ENCODE data around the gene TERT. TPM values are rescaled to one million over a fixed set of nuclear protein-coding genes. Genes with fewer than 3 reads are reported as not detected.

The TERT gene
- total RNA-seq, 2 experiments from 2014 or later = 4.7 to 7.3 TPM

- CTCF ChIA-PET = no interaction called here
- H3K9me3 Mint-ChIP-seq = no peaks in the 10 kb centered on the region
- H3K4me1 Mint-ChIP-seq (ENCODE audit: low read depth) = peaks cover 3% of the 10 kb centered on the region
- POLR2A ChIA-PET = no interaction called here
- H3K4me3 Mint-ChIP-seq = no peak overlapping the region
- no peak for DNase-seq
- H3K27me3 Mint-ChIP-seq = peaks cover 4% of the 10 kb centered on the region
- no peaks in the 10 kb centered on the region for H3K36me3 Mint-ChIP-seq
- intact Hi-C loops (cut with micrococcal nuclease) = no loop called here
- no peak overlapping the region for H3K27ac Mint-ChIP-seq
Observed at GRCh38 chr5:1218351-1219080, 76.4 kb downstream of the TERT start.

DNA sequence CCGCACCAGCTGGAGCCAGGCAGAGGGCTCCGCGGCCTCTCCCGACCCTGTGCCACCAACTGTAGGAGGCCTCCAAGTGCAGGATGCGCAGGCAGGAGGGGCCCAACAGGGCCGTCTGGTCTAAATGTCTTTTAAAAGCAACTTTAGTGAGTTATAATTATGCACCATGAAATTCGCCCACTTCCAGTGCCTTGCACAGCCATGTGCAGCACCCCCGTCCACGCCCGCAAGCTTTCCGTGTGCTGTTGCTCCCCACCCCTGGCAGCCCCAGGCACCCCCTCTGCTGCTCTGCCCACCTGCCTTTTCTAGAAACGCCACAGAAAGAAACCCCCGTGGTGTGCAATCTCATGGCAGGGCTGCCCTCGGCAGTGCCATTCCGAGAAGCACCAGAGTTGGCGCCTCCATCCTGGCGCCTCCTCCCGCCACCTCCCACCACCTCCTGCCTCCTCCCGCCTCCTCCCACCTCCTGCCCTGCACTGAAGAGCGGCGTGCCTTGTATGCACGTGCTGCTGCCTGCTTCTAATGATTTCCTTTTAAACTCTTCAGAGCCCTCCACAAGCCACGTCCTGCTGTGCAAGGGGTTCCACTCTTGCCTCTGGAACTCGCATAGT lies 77.2 kb downstream of the TERT start:
- no peak for DNase-seq
- Mint-ChIP-seq H3K36me3 (no peaks in the 10 kb centered on the region), H3K9me3 (no peaks in the 10 kb centered on the region), H3K4me3 (no peak overlapping the region), H3K4me1 (ENCODE audit: low read depth) (peaks cover 3% of the 10 kb centered on the region), H3K27ac (no peak overlapping the region), H3K27me3 (peaks cover 4% of the 10 kb centered on the region)
- intact Hi-C loops (cut with micrococcal nuclease) = no loop called here
- ChIA-PET CTCF (no interaction called here), POLR2A (no interaction called here)

DNA sequence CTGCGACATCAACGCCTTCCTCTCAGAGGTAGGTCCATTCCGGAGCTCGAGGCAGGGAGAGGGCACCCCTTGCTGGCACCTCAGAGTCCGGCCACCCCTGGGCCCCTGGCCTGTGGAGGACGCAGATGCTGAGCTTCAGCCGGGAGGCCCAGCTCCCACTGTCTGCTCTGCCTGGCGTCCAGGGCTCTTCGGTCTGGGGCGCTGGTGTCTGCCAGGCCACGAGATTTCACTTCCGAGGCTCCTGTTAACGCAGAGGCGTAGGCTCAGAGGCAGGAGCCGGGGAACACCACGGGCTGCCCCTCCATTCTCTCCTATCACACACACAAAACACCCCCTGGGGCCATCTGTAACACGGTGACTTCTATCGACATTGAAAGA lies 78.0 kb downstream of the TERT start:
- no peak for DNase-seq
- H3K9me3 Mint-ChIP-seq = no peaks in the 10 kb centered on the region
- H3K27ac Mint-ChIP-seq = no peak overlapping the region
- intact Hi-C loops (cut with micrococcal nuclease) = no loop called here
- no peak overlapping the region for H3K4me3 Mint-ChIP-seq
- POLR2A ChIA-PET = no interaction called here
- H3K27me3 Mint-ChIP-seq = peaks cover 4% of the 10 kb centered on the region
- CTCF ChIA-PET = no interaction called here
- peaks cover 3% of the 10 kb centered on the region for H3K4me1 Mint-ChIP-seq (ENCODE audit: low read depth)
- no peaks in the 10 kb centered on the region for H3K36me3 Mint-ChIP-seq

DNA sequence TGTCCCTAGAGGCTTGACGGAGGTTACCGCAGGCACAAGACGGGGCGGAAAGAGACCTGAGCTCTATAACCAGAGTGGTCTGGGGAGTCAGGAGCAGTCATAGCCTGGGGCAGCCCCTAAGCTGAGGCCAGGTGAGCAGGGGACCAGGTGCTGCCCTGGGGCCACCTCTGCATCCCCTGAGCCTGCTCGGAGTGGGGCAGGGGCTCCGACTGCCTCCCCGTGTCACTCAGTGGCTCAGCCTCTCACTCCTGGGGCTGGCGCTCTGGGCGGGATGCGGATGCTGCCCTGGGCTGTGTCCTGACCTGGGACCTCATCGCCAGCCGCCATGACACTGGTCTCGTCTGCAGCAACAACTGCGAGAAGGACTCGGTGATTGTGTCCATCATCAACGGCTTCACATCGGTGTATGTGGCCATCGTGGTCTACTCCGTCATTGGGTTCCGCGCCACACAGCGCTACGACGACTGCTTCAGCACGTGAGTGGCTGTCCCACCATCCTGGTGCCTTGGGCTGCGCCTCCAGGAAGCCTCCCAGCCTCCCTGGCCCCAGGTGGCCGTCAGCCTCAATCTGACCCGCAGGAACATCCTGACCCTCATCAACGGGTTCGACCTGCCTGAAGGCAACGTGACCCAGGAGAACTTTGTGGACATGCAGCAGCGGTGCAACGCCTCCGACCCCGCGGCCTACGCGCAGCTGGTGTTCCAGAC lies 78.5 kb downstream of the TERT start:
- intact Hi-C loops (cut with micrococcal nuclease) = no loop called here
- H3K27ac Mint-ChIP-seq = no peak overlapping the region
- no peaks in the 10 kb centered on the region for H3K36me3 Mint-ChIP-seq
- peaks cover 3% of the 10 kb centered on the region for H3K4me1 Mint-ChIP-seq (ENCODE audit: low read depth)
- ChIA-PET POLR2A (no interaction called here), CTCF (no interaction called here)
- no peak for DNase-seq
- no peaks in the 10 kb centered on the region for H3K9me3 Mint-ChIP-seq
- H3K27me3 Mint-ChIP-seq = peaks cover 4% of the 10 kb centered on the region
- H3K4me3 Mint-ChIP-seq = no peak overlapping the region

DNA sequence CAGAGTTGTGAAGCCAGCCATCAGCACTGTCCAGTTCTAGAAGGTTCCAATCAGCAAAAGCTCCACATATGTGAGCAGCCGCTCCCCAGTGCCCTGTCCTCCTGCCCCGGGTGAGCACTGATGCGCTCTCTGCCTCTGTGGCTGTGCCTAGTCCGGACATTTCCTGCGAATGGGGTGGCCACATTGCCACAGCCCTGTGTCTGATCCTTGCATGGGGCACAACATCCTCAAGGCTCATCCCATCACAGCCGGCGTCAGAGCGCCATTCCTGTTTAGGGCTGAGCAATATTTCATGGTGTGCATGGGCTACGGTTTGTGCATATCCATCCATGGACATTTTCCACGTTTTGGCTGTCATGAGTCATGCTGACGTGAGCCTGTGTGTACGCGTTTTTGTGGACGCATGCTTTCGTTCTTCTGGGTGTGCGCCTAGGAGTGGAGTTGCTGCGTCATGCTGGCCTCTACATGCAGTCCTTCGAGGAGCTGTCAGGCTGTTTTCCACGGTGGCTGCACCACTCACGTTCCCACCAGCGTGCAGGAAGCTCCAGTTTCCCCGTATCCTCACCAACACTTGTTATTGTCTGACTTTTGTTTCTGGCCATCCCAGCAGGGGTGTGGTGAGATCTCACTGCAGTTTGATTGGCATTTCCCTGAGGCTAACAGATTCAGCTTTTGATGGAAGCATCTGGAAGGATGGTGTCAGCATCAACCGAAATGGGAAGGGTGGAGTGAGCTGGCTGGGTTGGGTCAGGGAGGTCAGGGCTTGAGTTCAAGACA lies 79.4 kb downstream of the TERT start:
- no peak overlapping the region for H3K27ac Mint-ChIP-seq
- no peak for DNase-seq
- H3K36me3 Mint-ChIP-seq = no peaks in the 10 kb centered on the region
- H3K4me3 Mint-ChIP-seq = no peak overlapping the region
- intact Hi-C loops (cut with micrococcal nuclease) = no loop called here
- peaks cover 4% of the 10 kb centered on the region for H3K27me3 Mint-ChIP-seq
- POLR2A ChIA-PET = no interaction called here
- H3K4me1 Mint-ChIP-seq (ENCODE audit: low read depth) = peaks cover 3% of the 10 kb centered on the region
- CTCF ChIA-PET = no interaction called here
- no peaks in the 10 kb centered on the region for H3K9me3 Mint-ChIP-seq

GRCh38 chr5:1214936-1215220 lies 80.0 kb downstream of the TERT start:
- Mint-ChIP-seq H3K36me3 (no peaks in the 10 kb centered on the region), H3K9me3 (no peaks in the 10 kb centered on the region), H3K4me1 (ENCODE audit: low read depth) (peaks cover 3% of the 10 kb centered on the region), H3K27ac (no peak overlapping the region), H3K27me3 (peaks cover 4% of the 10 kb centered on the region), H3K4me3 (no peak overlapping the region)
- ChIA-PET CTCF (no interaction called here), POLR2A (no interaction called here)
- intact Hi-C loops (cut with micrococcal nuclease) = no loop called here
- no peak for DNase-seq

DNA sequence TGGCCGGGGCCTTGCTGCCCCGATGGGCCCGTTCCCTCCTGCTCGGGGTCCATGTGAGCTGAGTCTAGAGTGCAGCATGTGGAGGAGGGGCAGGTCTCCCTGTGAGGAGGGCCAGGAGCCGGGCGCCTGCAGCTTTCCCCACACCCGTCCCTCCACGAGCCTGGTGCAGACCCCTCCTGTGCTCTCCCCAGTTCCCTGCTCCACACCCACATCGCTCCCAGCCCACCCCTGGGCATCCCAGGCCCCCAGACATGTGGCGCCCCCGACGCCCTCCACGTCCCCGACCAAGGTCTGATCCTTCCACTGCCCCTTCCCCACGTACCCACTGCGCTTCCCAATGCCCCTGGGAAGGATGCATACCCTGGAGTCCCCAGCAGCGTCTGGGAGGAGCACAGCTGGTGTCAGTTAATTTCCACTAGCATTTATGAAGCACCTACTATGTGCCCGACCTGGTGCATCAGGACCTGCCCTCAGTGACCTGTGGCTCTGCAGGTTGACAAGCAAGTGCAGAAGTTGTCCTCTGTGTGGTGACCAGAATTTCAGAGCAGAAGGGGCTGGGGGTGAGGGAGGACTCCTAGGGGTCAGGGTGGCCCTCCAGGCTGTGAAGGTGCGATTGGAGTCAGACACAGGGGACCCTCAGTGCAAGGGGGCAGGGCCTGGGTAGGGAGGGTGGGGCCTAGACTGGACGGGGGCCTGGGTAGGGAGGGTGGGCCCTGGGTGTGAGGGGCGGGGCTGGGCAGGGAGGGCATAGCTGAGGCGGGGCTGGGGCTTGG lies 80.5 kb downstream of the TERT start:
- Mint-ChIP-seq H3K27ac (no peak overlapping the region), H3K36me3 (no peaks in the 10 kb centered on the region), H3K4me1 (ENCODE audit: low read depth) (peaks cover 3% of the 10 kb centered on the region), H3K4me3 (no peak overlapping the region), H3K9me3 (no peaks in the 10 kb centered on the region), H3K27me3 (peaks cover 4% of the 10 kb centered on the region)
- intact Hi-C loops (cut with micrococcal nuclease) = no loop called here
- ChIA-PET CTCF (no interaction called here), POLR2A (no interaction called here)
- no peak for DNase-seq

GRCh38 chr5:1213508-1214162 lies 81.2 kb downstream of the TERT start:
- POLR2A ChIA-PET = no interaction called here
- H3K36me3 Mint-ChIP-seq = no peaks in the 10 kb centered on the region

GRCh38 chr5:1212881-1213280 lies 82.0 kb downstream of the TERT start:
- ChIA-PET POLR2A (no interaction called here), CTCF (no interaction called here)
- Mint-ChIP-seq H3K4me1 (ENCODE audit: low read depth) (peaks cover 1% of the 10 kb centered on the region), H3K4me3 (no peak overlapping the region), H3K9me3 (no peaks in the 10 kb centered on the region), H3K36me3 (no peaks in the 10 kb centered on the region), H3K27ac (no peak overlapping the region), H3K27me3 (peaks cover 3% of the 10 kb centered on the region)
- DNase-seq = no peak
- intact Hi-C loops (cut with micrococcal nuclease) = no loop called here

More at GRCh38 chr5:1213508-1214162, 81.2 kb downstream of the TERT start:
- Mint-ChIP-seq H3K27ac (no peak overlapping the region), H3K9me3 (no peaks in the 10 kb centered on the region), H3K4me1 (ENCODE audit: low read depth) (peaks cover 3% of the 10 kb centered on the region), H3K27me3 (peaks cover 4% of the 10 kb centered on the region), H3K4me3 (no peak overlapping the region)
- DNase-seq = no peak
- intact Hi-C loops (cut with micrococcal nuclease) = no loop called here
- CTCF ChIA-PET = no interaction called here

DNA sequence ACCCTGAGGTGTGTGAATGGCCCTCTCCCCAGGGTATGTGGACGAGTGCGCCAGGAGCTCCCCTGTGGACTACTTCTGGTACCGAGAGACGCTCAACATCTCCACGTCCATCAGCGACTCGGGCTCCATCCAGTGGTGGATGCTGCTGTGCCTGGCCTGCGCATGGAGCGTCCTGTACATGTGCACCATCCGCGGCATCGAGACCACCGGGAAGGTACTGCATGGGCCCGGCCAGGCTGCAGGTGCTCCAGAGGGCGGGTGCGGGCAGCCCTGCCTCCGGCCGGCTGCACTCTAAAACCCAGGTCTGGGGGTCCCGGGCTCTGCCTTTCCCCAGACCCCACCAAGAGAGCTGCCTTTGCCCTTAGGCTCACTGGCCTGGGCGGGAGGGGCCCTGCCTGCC lies 82.6 kb downstream of the TERT start:
- ChIA-PET CTCF (no interaction called here), POLR2A (no interaction called here)
- Mint-ChIP-seq H3K27me3 (peaks cover 3% of the 10 kb centered on the region), H3K4me3 (no peak overlapping the region), H3K27ac (no peak overlapping the region), H3K9me3 (no peaks in the 10 kb centered on the region), H3K36me3 (no peaks in the 10 kb centered on the region), H3K4me1 (ENCODE audit: low read depth) (no peaks in the 10 kb centered on the region)
- no peak for DNase-seq
- intact Hi-C loops (cut with micrococcal nuclease) = no loop called here

DNA sequence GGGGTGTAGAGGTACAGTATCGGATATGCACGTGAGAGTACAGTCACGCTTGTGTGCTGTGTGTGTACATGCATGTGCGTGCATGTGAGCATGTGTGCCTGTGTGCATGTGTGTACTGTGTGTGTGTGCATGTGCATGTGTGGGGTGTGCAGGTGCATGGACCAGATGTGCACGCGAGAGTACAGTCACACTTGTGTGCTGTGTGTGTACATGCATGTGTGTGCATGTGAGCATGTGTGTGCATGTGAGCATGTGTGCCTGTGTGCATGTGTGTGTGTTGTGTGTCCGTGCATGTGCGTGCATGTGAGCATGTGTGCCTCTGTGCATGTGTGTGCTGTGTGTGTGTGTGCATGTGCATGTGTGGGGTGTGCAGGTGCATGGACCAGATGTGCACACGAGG lies 83.2 kb downstream of the TERT start:
- Mint-ChIP-seq H3K27ac (no peak overlapping the region), H3K36me3 (no peaks in the 10 kb centered on the region), H3K27me3 (peaks cover 3% of the 10 kb centered on the region), H3K4me3 (no peak overlapping the region), H3K9me3 (no peaks in the 10 kb centered on the region), H3K4me1 (ENCODE audit: low read depth) (no peaks in the 10 kb centered on the region)
- ChIA-PET POLR2A (no interaction called here), CTCF (no interaction called here)
- intact Hi-C loops (cut with micrococcal nuclease) = no loop called here
- no peak for DNase-seq

DNA sequence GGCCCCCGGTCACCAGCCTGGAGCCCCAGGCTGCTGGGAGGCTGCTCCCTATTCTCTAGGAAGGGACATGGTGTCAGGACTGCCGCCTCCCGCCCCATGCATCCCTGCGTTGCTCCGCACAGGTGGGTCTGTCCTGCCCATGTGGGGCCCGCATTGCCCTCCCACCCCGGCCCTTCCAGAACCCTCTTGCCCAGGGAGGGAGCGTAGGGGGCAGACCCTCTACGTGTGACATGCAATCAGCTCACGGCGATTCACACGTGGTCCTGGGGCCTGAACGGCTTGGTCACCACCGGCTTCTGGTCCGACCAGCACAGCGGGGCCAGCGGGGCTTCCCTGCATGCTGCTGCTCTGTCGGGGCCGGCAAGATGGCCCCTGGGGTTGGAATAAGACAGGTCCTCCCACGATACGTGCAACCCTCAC lies 84.0 kb downstream of the TERT start:
- no peak for DNase-seq
- Mint-ChIP-seq H3K4me1 (ENCODE audit: low read depth) (no peaks in the 10 kb centered on the region), H3K27me3 (peaks cover under 1% of the 10 kb centered on the region), H3K36me3 (no peaks in the 10 kb centered on the region), H3K27ac (no peak overlapping the region), H3K9me3 (no peaks in the 10 kb centered on the region), H3K4me3 (no peak overlapping the region)
- ChIA-PET POLR2A (no interaction called here), CTCF (no interaction called here)
- intact Hi-C loops (cut with micrococcal nuclease) = no loop called here
